GM19351 (cell line): ENCODE results near the gene ENDOG.
"Not testable (repeated sequence)": the region's sequence is repeated elsewhere in the genome, so short reads cannot be mapped to it uniquely, and the experiment has no call there.

Experiments
- ATAC-seq: cut with Tn5 transposase; IDR thresholded peaks from one replicate; pipeline ENCODE4 v1.9.1; 2021; ENCODE audit warnings: mild to moderate bottlenecking, moderate library complexity; ENCODE audit not compliant: unreplicated experiment

Gene ENDOG

GRCh38 chr9:128828267-128828666 lies 10.0 kb downstream of the ENDOG start:
- ATAC-seq: no peak

GRCh38 chr9:128828719-128829452 lies 10.6 kb downstream of the ENDOG start:
- ATAC-seq: peak; percentile 10

- ATAC-seq: peak; percentile 98
These were observed 11.4 kb downstream of the ENDOG start, which contains the start of gene SPOUT1 for GRCh38 chr9:128829477-128830251. TSS of gene SPOUT1 (minus strand) at chr9:128829794. CDS start at chr9:128829780, 14 bp downstream.

GRCh38 chr9:128833696-128834095 lies 15.4 kb downstream of the ENDOG start:
- ATAC-seq: no peak

GRCh38 chr9:128835246-128836210 lies 17.2 kb downstream of the ENDOG start:
- no peak for ATAC-seq

GRCh38 chr9:128836509-128837145 lies 18.3 kb downstream of the ENDOG start:
- ATAC-seq: no peak

- ATAC-seq: no peak
These were observed 20.0 kb downstream of the ENDOG start for GRCh38 chr9:128838338-128838737.

- ATAC-seq: no peak
These were observed 22.2 kb downstream of the ENDOG start for GRCh38 chr9:128840524-128840923.

- no peak for ATAC-seq
These were observed 23.6 kb downstream of the ENDOG start for GRCh38 chr9:128841694-128842492.

GRCh38 chr9:128843171-128843570 lies 24.9 kb downstream of the ENDOG start:
- not testable (repeated sequence) for ATAC-seq

- ATAC-seq: no peak
These were observed 27.1 kb downstream of the ENDOG start for GRCh38 chr9:128845186-128845931.

- no peak for ATAC-seq
These were observed 28.4 kb downstream of the ENDOG start for GRCh38 chr9:128846680-128847030.

GRCh38 chr9:128847803-128848202 lies 29.5 kb downstream of the ENDOG start:
- no peak for ATAC-seq

- not testable (repeated sequence) for ATAC-seq
These were observed 32.7 kb downstream of the ENDOG start for GRCh38 chr9:128851024-128851423.

- not testable (repeated sequence) for ATAC-seq
These were observed 33.7 kb downstream of the ENDOG start for GRCh38 chr9:128851779-128852600.

GRCh38 chr9:128852646-128853045 lies 34.3 kb downstream of the ENDOG start:
- ATAC-seq: not testable (repeated sequence)

GRCh38 chr9:128854454-128854853 lies 36.2 kb downstream of the ENDOG start:
- ATAC-seq: not testable (repeated sequence)

- ATAC-seq: not testable (repeated sequence)
These were observed 40.2 kb downstream of the ENDOG start for GRCh38 chr9:128858476-128858875.
